ENCODE data around the gene PKD2.

- TF ChIP-seq FOXA1 (IDR thresholded peaks at IDR 0.05) (no peak), FOXM1 (IDR thresholded peaks at IDR 0.05; ENCODE audit: borderline replicate concordance) (no peak), HDGF (IDR thresholded peaks at IDR 0.05; ENCODE audit: borderline replicate concordance) (no peak), L3MBTL2 (conservative IDR thresholded peaks at IDR 0.05) (no peak), BHLHE40 (IDR thresholded peaks at IDR 0.05; ENCODE audit: borderline replicate concordance) (no peak)
These were observed 50.9 kb downstream of the PKD2 start for GRCh38 chr4:88058295-88058694.
